Measurements from ENCODE around the gene MORN1. TPM values are rescaled to one million over a fixed set of nuclear protein-coding genes. Genes with fewer than 3 reads are reported as not detected.

Gene MORN1
- total RNA-seq, 2 experiments from 2014 or later, result 5.3 to 6.5 TPM

- H3K36me3 Mint-ChIP-seq (ENCODE audit: low read depth), result peaks cover 63% of the 10 kb centered on the region
- intact Hi-C loops (cut with DNase I, micrococcal nuclease), result no loop called here
- H3K9me3 Mint-ChIP-seq, result no peaks in the 10 kb centered on the region
- Histone ChIP-seq H3K27ac (ENCODE audit: low read depth in 1 of 2, low read length in 2 of 2) (peak overlapping the region in 1 of 2 donors; percentile 21), H3K36me3 (ENCODE audit: insufficient read depth, low read length) (peaks cover 18% of the 10 kb centered on the region), H3K9me3 (ENCODE audit: control insufficient read depth in 1 of 2, insufficient read depth in 1 of 2, low read length in 2 of 2) (peaks cover 0 to 8% of the 10 kb centered on the region in 2 experiments), H3K27me3 (ENCODE audit: control insufficient read depth in 1 of 2, insufficient read depth in 2 of 2, low read length in 2 of 2) (no peaks in the 10 kb centered on the region), H3K4me1 (ENCODE audit: insufficient read depth, low read length) (peaks cover 87% of the 10 kb centered on the region), H3K4me3 (ENCODE audit: low read length) (no peak overlapping the region)
- peak overlapping the region; percentile 91 for H3K27ac Mint-ChIP-seq
- no peak for TF ChIP-seq CTCF (IDR thresholded peaks at IDR 0.05)
- H3K4me3 Mint-ChIP-seq, result peak overlapping the region; percentile 66
- no peaks in the 10 kb centered on the region for H3K27me3 Mint-ChIP-seq
- peaks cover 75% of the 10 kb centered on the region for H3K4me1 Mint-ChIP-seq (ENCODE audit: low read depth)
- DNase-seq, result no peak
- ChIA-PET CTCF (interaction anchor here (0.6 to 1.5 kb wide), 3 partner anchors 10 to 1327 kb away, joined by 3 to 5 read pairs (median 3); no protein-coding TSS in a partner anchor), POLR2A (interaction anchor here (0.7 to 1.5 kb wide), 3 partner anchors 25 to 44 kb away, joined by 3 to 4 read pairs (median 3); no protein-coding TSS in a partner anchor)
- ATAC-seq (ENCODE audit: poor library complexity), result peak; percentile 5
Measured at GRCh38 chr1:2275796-2276536, 115.4 kb downstream of the MORN1 start.

GRCh38 chr1:2274929-2275475 is 116.4 kb downstream of the MORN1 start:
- ATAC-seq (ENCODE audit: poor library complexity) (no peak), DNase-seq (no peak)
- intact Hi-C loops (cut with DNase I, micrococcal nuclease), result no loop called here
- Mint-ChIP-seq H3K27me3 (no peaks in the 10 kb centered on the region), H3K27ac (peak overlapping the region; percentile 91), H3K4me3 (peak overlapping the region; percentile 60), H3K4me1 (ENCODE audit: low read depth) (peaks cover 75% of the 10 kb centered on the region), H3K36me3 (ENCODE audit: low read depth) (peaks cover 58% of the 10 kb centered on the region), H3K9me3 (no peaks in the 10 kb centered on the region)
- H3K4me1 ChIP-seq (ENCODE audit: insufficient read depth, low read length), result peaks cover 97% of the 10 kb centered on the region
- TF ChIP-seq CTCF (IDR thresholded peaks at IDR 0.05), result no peak
- H3K27ac ChIP-seq (ENCODE audit: low read depth in 1 of 2, low read length in 2 of 2), result no peak overlapping the region
- H3K9me3 ChIP-seq (ENCODE audit: control insufficient read depth in 1 of 2, insufficient read depth in 1 of 2, low read length in 2 of 2), result peaks cover 0 to 3% of the 10 kb centered on the region in 2 experiments
- CTCF ChIA-PET, result no interaction called here
- POLR2A ChIA-PET, result interaction anchor here (1.5 kb wide), 1 partner anchor 26 kb away, joined by 3 read pairs; no protein-coding TSS in a partner anchor
- H3K4me3 ChIP-seq (ENCODE audit: low read length), result no peak overlapping the region
- H3K27me3 ChIP-seq (ENCODE audit: control insufficient read depth in 1 of 2, insufficient read depth in 2 of 2, low read length in 2 of 2), result no peaks in the 10 kb centered on the region
- peaks cover 19% of the 10 kb centered on the region for H3K36me3 ChIP-seq (ENCODE audit: insufficient read depth, low read length)

GRCh38 chr1:2274231-2274928 is 117.0 kb downstream of the MORN1 start:
- Histone ChIP-seq H3K4me3 (ENCODE audit: low read length) (no peak overlapping the region), H3K9me3 (ENCODE audit: control insufficient read depth in 1 of 2, insufficient read depth in 1 of 2, low read length in 2 of 2) (no peaks in the 10 kb centered on the region), H3K27ac (ENCODE audit: low read depth in 1 of 2, low read length in 2 of 2) (no peak overlapping the region), H3K4me1 (ENCODE audit: insufficient read depth, low read length) (peaks cover 96% of the 10 kb centered on the region), H3K27me3 (ENCODE audit: control insufficient read depth in 1 of 2, insufficient read depth in 2 of 2, low read length in 2 of 2) (no peaks in the 10 kb centered on the region), H3K36me3 (ENCODE audit: insufficient read depth, low read length) (peaks cover 17% of the 10 kb centered on the region)
- peak overlapping the region; percentile 91 for H3K27ac Mint-ChIP-seq
- no peak for TF ChIP-seq CTCF (IDR thresholded peaks at IDR 0.05)
- no peak for DNase-seq
- H3K27me3 Mint-ChIP-seq, result no peaks in the 10 kb centered on the region
- intact Hi-C loops (cut with DNase I, micrococcal nuclease), result no loop called here
- no peaks in the 10 kb centered on the region for H3K9me3 Mint-ChIP-seq
- CTCF ChIA-PET, result no interaction called here
- peak overlapping the region; percentile 76 for H3K4me3 Mint-ChIP-seq
- no peak for ATAC-seq (ENCODE audit: poor library complexity)
- H3K36me3 Mint-ChIP-seq (ENCODE audit: low read depth), result peaks cover 52% of the 10 kb centered on the region
- POLR2A ChIA-PET, result interaction anchor here (1.5 kb wide), 1 partner anchor 27 kb away, joined by 3 read pairs; no protein-coding TSS in a partner anchor
- peaks cover 70% of the 10 kb centered on the region for H3K4me1 Mint-ChIP-seq (ENCODE audit: low read depth)

All from CD4-positive, alpha-beta T cell (primary cell).